Heart left ventricle (tissue), 13 donors: ENCODE data around the gene PIK3C2B.

Source experiments
- CTCF ChIP-seq, 12 donors: fragments of 200-600 bp; sonication (generic) in 4 of 12; IDR thresholded peaks; one replicate each; pipeline versions ENCODE4 v1.5.0 to v1.8.0; 2018 to 2022; ENCODE audit warnings: antibody characterized with exemption in 12 of 12, mild to moderate bottlenecking in 5 of 12
- POLR2A ChIP-seq, 2 donors: fragments of 450-650 bp; IDR thresholded peaks; one replicate each; pipeline ENCODE4 v1.6.1; 2017; ENCODE audit warnings: antibody characterized with exemption in 2 of 2, mild to moderate bottlenecking in 2 of 2, moderate library complexity in 2 of 2
- donor health status: ischemic (EF 13 %, LVEDD 7.1; RV severe dilation, severe dysfunction).
- donor health status: DM: no; HTN: yes; CAD: no.
- donor health status: DM: no; HTN: no; CAD: no.
- donor health status: ischemic (EF 25% LVEDD 6.9; RV normal size, moderate dysfunction).
- donor health status: ischemic (EF 25% LVEDD 5.7; RV mildly dilated, moderate dysfunction).
- donor health status: ischemic (EF 35%, LVEDD 5.7; RV mildly dilated, moderate dysfunction).
- donor health status: nonischemic (EF 11% LVEDD 7.7; RV severe dilation, severe dysfunction).
- donor health status: DM: yes; HTN: yes; CAD: no.
- donor health status: PGD.
- donor health status: ischemic (EF 29% LVEDD 5.4; RV normal size, mild dysfunction).
- donor health status: nonischemic (EF 23%, LVEDD 6.1; RV moderate dilation, normal function).

DNA sequence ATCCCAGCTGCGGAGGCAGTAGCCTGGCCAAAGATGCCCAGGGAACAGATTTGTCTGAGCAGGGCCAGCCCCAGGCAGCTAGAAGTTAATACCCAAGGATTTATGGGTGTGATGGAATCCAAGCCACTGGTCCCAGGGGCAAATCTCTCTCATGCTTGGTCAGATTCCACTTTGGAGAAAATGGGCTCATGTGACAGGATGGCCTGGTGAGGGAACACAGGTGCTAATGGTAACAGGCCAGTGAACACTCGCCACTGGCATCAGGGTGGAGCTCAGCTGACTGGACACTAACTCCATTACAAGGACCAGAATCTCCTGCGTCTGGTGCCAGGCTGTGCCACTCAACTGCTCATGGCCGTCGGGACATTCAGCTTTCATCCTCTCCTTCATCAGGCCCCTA is 33.6 kb upstream of the PIK3C2B start:
- TF ChIP-seq CTCF (IDR thresholded peaks at IDR 0.05) (no peak), POLR2A (IDR thresholded peaks at IDR 0.05) (no peak)
